SK-N-SH (cell line): ENCODE measurements around the gene DEPDC4. TPM values are rescaled to one million over a fixed set of nuclear protein-coding genes. Genes with fewer than 3 reads are reported as not detected.
A peak's percentile ranks its signal among the peaks of the same experiment; 100 is the strongest.

Source experiments
- CTCF ChIA-PET: fragments of 300-600, 350-600 bp; formaldehyde crosslinking; extraction: SDS; loops from one replicate; lab custom pipeline; 2021; lab: Yijun Ruan, JAX
- POLR2A ChIA-PET: fragments of 350-600 bp; sonication (Branson Sonifier 250); formaldehyde crosslinking; extraction: SDS; loops from one replicate; lab custom pipeline; 2020; ENCODE audit warnings: antibody characterized with exemption, inconsistent platforms; lab: Yijun Ruan, JAX
- DNase-seq: peaks from one replicate; pipeline ENCODE4 v3.0.0; 2012
- H2AFZ ChIP-seq: fragments of 200-600 bp; sonication (generic); 2 replicates; pipeline ENCODE4 v1.8.1; 2016; ENCODE audit warnings: antibody characterized with exemption, mild to moderate bottlenecking, low read depth
- H3F3A ChIP-seq: fragments of 200-600 bp; sonication (generic); replicated peaks from 2 replicates; pipeline ENCODE3; 2016; ENCODE audit warnings: antibody characterized with exemption, mild to moderate bottlenecking; ENCODE audit not compliant: insufficient read depth
- H3K27ac ChIP-seq, 2 experiments: fragments of 200-500 bp in 1 of 2; fragments of 200-600 bp in 1 of 2; sonication (Bioruptor generic) in 1 of 2; sonication (generic), shearing (Covaris generic) in 1 of 2; 2 replicates each; pipeline versions ENCODE4 v1.5.1 to v1.6.1; 2014 to 2016; ENCODE audit warnings: low read depth in 2 of 2, inconsistent platforms in 1 of 2, low read length in 1 of 2, mild to moderate bottlenecking in 1 of 2, mixed read lengths in 1 of 2
- H3K27me3 ChIP-seq: fragments of 200-600 bp; sonication (generic), shearing (Covaris generic); 2 replicates; pipeline ENCODE4 v1.6.1; 2016; ENCODE audit warnings: mixed run types; ENCODE audit not compliant: insufficient read depth
- H3K36me3 ChIP-seq, 2 experiments: fragments of 200-500 bp in 1 of 2; fragments of 200-600 bp in 1 of 2; sonication (Bioruptor generic) in 1 of 2; sonication (generic) in 1 of 2; replicated peaks in 1 of 2; 2 replicates each; pipeline versions ENCODE3 to v1.5.1; 2014 to 2016; ENCODE audit warnings: low read length in 1 of 2, mild to moderate bottlenecking in 1 of 2; ENCODE audit not compliant: insufficient read depth in 2 of 2, control insufficient read depth in 1 of 2
- H3K4me1 ChIP-seq, 2 experiments: fragments of 200-500 bp in 1 of 2; fragments of 200-600 bp in 1 of 2; sonication (Bioruptor generic) in 1 of 2; sonication (generic), shearing (Covaris generic) in 1 of 2; 2 replicates each; pipeline versions ENCODE4 v1.5.1 to v1.6.1; 2014 to 2016; ENCODE audit warnings: low read depth in 1 of 2, low read length in 1 of 2, mixed run types in 1 of 2; ENCODE audit not compliant: insufficient read depth in 2 of 2, control insufficient read depth in 1 of 2
- H3K4me2 ChIP-seq: fragments of 200-600 bp; sonication (generic), shearing (Covaris generic); 2 replicates; pipeline ENCODE4 v1.6.1; 2017; ENCODE audit warnings: mixed run types
- H3K4me3 ChIP-seq, 2 experiments: fragments of 200-500 bp in 1 of 2; fragments of 200-600 bp in 1 of 2; sonication (Bioruptor generic) in 1 of 2; sonication (generic), shearing (Covaris generic) in 1 of 2; 2 replicates each; pipeline versions ENCODE4 v1.5.1 to v1.8.1; 2014 to 2016; ENCODE audit warnings: low read depth in 2 of 2, inconsistent platforms in 1 of 2, low read length in 1 of 2, mild to moderate bottlenecking in 1 of 2, mixed read lengths in 1 of 2, moderate library complexity in 1 of 2
- H3K79me2 ChIP-seq: fragments of 200-600 bp; sonication (generic); 2 replicates; pipeline ENCODE4 v1.8.1; 2017; ENCODE audit warnings: mild to moderate bottlenecking; ENCODE audit not compliant: insufficient read depth
- H3K9ac ChIP-seq: fragments of 200-600 bp; sonication (generic); 2 replicates; pipeline ENCODE4 v1.6.1; 2017; ENCODE audit warnings: mixed run types
- H3K9me2 ChIP-seq: fragments of 200-600 bp; sonication (generic); 2 replicates; pipeline ENCODE4 v1.6.1; 2017; ENCODE audit warnings: mixed run types
- H3K9me3 ChIP-seq: fragments of 200-600 bp; sonication (generic); 2 replicates; pipeline ENCODE4 v1.6.1; 2017; ENCODE audit warnings: mixed run types, mild to moderate bottlenecking, moderate library complexity
- H4K20me1 ChIP-seq: fragments of 200-600 bp; sonication (generic); 2 replicates; pipeline ENCODE4 v1.6.1; 2017; ENCODE audit warnings: mild to moderate bottlenecking, mixed run types; ENCODE audit not compliant: insufficient read depth
- CHD2 ChIP-seq: fragments of 150-350 bp; IDR thresholded peaks from 2 replicates; pipeline ENCODE4 v1.6.1; 2018; ENCODE audit warnings: low read length; ENCODE audit not compliant: partially characterized antibody
- ELF1 ChIP-seq: IDR thresholded peaks from 2 replicates; pipeline ENCODE4 v1.4.0; 2012
- EZH2phosphoT487 ChIP-seq: fragments of 200-600 bp; sonication (generic); IDR thresholded peaks from 2 replicates; pipeline ENCODE4 v1.6.1; 2017; ENCODE audit warnings: low read depth, mixed run types, mild to moderate bottlenecking, antibody characterized with exemption, moderate library complexity, borderline replicate concordance
- GABPA ChIP-seq: IDR thresholded peaks from 2 replicates; pipeline ENCODE4 v1.4.0; 2012; ENCODE audit warnings: low read depth, mild to moderate bottlenecking
- MXI1 ChIP-seq: IDR thresholded peaks from 2 replicates; pipeline ENCODE4 v1.6.1; 2012; ENCODE audit warnings: mild to moderate bottlenecking, low read depth, low read length, improper control_type of control experiment
- POLR2AphosphoS5 ChIP-seq: IDR thresholded peaks from 2 replicates; pipeline ENCODE4 v1.6.1; 2012; ENCODE audit warnings: low read depth, low read length
- RXRA ChIP-seq: IDR thresholded peaks from 2 replicates; pipeline ENCODE4 v1.4.0; 2012; ENCODE audit warnings: low read depth, mild to moderate bottlenecking, borderline replicate concordance
- SIN3A ChIP-seq: IDR thresholded peaks from 2 replicates; pipeline ENCODE4 v1.6.1; 2012; ENCODE audit warnings: low read depth, mild to moderate bottlenecking, low read length, moderate library complexity, borderline replicate concordance
- SMC3 ChIP-seq: IDR thresholded peaks from 2 replicates; pipeline ENCODE4 v1.6.1; 2012; ENCODE audit warnings: low read depth, low read length, improper control_type of control experiment
- TAF1 ChIP-seq: IDR thresholded peaks from 2 replicates; pipeline ENCODE4 v1.6.1; 2012; ENCODE audit warnings: low read depth, mild to moderate bottlenecking, low read length, moderate library complexity, borderline replicate concordance
- YY1 ChIP-seq: IDR thresholded peaks from 2 replicates; pipeline ENCODE4 v1.4.0; 2012; ENCODE audit warnings: low read depth, mild to moderate bottlenecking
- WGBS: methylation state at CpG from one replicate; pipeline ENCODE4 v1.1.6; 2017; ENCODE audit warnings: low lambda C conversion rate; 5-methylcytosine and 5-hydroxymethylcytosine counted together
- polyA plus RNA-seq, 3 experiments: library from polyadenylated mRNA; depleted of rRNA; stranded (reverse); fragments of >200 nt; gene quantifications; 2 replicates each; pipeline ENCODE4 v1.2.3, GENCODE V29; 2012
- TF ChIP-seq, protein P1 (sequence below): fragments of 200-600 bp; sonication (generic); IDR thresholded peaks from 2 replicates; pipeline ENCODE4 v1.6.1; 2017; ENCODE audit warnings: antibody characterized with exemption, mild to moderate bottlenecking, moderate library complexity
- TF ChIP-seq, protein P2 (sequence below): IDR thresholded peaks from 2 replicates; pipeline ENCODE4 v1.4.0; 2012; ENCODE audit warnings: low read depth
- TF ChIP-seq, protein P3 (sequence below): IDR thresholded peaks from 2 replicates; pipeline ENCODE4; 2012

DEPDC4 gene
- polyA plus RNA-seq, 1 of the 3 experiments (the other 2 are of a cell fraction): 0.76 TPM

DNA sequence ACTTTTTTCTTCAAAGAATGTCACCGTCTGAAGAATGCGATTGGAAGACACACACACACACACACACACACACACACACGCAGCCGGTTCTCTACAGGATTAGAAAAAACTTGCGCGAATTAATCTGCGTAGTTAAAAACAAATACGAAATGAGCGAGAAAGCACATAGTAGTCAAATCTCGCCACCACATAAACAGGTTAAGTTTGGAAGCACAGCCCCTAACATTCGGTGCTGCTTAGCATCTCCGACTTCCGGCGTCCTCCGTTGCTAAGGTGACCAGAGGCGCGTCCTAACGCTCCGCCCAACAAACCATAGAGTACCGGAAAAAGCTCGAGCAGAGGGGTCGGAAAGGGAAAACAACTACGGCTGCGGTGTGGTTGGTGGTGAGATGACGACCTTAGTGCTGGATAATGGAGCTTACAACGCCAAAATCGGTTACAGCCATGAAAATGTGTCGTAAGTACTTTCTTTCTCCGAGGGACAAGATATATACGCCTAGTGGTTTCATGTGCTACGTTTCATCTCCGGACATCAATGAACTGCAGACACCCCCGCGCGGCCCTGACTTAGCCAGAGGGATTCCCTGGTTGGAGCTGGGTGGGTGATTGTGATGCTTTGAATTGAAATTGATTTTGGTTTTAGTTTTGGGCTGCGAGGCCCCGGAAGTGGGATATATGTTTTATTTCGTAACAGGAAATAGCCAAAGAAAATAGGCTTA is 66.3 kb downstream of the DEPDC4 start, which contains the start of gene ACTR6:
Gene ACTR6 (plus strand): TSS at position 353 of the 719 bp plus-strand sequence. CDS start 37 bp downstream, at position 390.
- H3K27me3 ChIP-seq: no peaks in the 10 kb centered on the region
- peak within 1 kb of the TSS; percentile 81 for H3K4me2 ChIP-seq
- peak; percentile 55 for TF ChIP-seq CHD2
- TF ChIP-seq SIN3A: peak; percentile 99
- peak; percentile 95 for TF ChIP-seq POLR2AphosphoS5
- TF ChIP-seq MXI1: peak; percentile 96
- 0 out of 2 replicates have a peak, but pooled peaks have one; percentile 11 for TF ChIP-seq SMC3
- peak; percentile 88 for TF ChIP-seq GABPA
- TF ChIP-seq YY1: peak; percentile 73; the same call in 1 of the 2 replicates
- TF ChIP-seq, protein P1, sequence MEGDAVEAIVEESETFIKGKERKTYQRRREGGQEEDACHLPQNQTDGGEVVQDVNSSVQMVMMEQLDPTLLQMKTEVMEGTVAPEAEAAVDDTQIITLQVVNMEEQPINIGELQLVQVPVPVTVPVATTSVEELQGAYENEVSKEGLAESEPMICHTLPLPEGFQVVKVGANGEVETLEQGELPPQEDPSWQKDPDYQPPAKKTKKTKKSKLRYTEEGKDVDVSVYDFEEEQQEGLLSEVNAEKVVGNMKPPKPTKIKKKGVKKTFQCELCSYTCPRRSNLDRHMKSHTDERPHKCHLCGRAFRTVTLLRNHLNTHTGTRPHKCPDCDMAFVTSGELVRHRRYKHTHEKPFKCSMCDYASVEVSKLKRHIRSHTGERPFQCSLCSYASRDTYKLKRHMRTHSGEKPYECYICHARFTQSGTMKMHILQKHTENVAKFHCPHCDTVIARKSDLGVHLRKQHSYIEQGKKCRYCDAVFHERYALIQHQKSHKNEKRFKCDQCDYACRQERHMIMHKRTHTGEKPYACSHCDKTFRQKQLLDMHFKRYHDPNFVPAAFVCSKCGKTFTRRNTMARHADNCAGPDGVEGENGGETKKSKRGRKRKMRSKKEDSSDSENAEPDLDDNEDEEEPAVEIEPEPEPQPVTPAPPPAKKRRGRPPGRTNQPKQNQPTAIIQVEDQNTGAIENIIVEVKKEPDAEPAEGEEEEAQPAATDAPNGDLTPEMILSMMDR: no peak
- TF ChIP-seq ELF1: peak; percentile 98
- TF ChIP-seq, protein P2, sequence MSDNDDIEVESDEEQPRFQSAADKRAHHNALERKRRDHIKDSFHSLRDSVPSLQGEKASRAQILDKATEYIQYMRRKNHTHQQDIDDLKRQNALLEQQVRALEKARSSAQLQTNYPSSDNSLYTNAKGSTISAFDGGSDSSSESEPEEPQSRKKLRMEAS: peak; percentile 87
- no peak for TF ChIP-seq EZH2phosphoT487
- TF ChIP-seq RXRA: no peak
- peak; percentile 94 for TF ChIP-seq TAF1
- TF ChIP-seq, protein P3, sequence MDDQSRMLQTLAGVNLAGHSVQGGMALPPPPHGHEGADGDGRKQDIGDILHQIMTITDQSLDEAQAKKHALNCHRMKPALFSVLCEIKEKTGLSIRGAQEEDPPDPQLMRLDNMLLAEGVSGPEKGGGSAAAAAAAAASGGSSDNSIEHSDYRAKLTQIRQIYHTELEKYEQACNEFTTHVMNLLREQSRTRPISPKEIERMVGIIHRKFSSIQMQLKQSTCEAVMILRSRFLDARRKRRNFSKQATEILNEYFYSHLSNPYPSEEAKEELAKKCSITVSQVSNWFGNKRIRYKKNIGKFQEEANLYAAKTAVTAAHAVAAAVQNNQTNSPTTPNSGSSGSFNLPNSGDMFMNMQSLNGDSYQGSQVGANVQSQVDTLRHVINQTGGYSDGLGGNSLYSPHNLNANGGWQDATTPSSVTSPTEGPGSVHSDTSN: peak; percentile 12; the same call in 1 of the 2 replicates
- TF ChIP-seq, all 33 proteins: peak for 11
- Histone ChIP-seq H2AFZ (peak within 1 kb of the TSS; percentile 96), H3K27ac (peak within 1 kb of the TSS; percentile 80 to 86), H3K4me3 (peak within 1 kb of the TSS; percentile 79 to 96), H3K79me2 (peaks cover 45% of the 10 kb centered on the region), H3K4me1 (peaks cover 5 to 15% of the 10 kb centered on the region in 2 experiments; a peak in 2 of 4 replicates), H4K20me1 (no peaks in the 10 kb centered on the region), H3F3A (peaks cover 16% of the 10 kb centered on the region), H3K9me2 (no peaks in the 10 kb centered on the region), H3K9ac (peak within 1 kb of the TSS; percentile 82), H3K9me3 (no peaks in the 10 kb centered on the region), H3K36me3 (peaks cover 8 to 10% of the 10 kb centered on the region in 2 experiments)
- WGBS: 2% methylated on average over 38 of the region's 38 CpGs
- POLR2A ChIA-PET: interaction anchor here (0.8 to 2.3 kb wide), 6 partner anchors 9 to 66 kb away, joined by 3 to 12 read pairs (median 6); partner anchors contain the start of genes DEPDC4 and SCYL2
- CTCF ChIA-PET: interaction anchor here (0.8 to 1.8 kb wide), 9 partner anchors 15 to 148 kb away, joined by 3 to 7 read pairs (median 4); no protein-coding TSS in a partner anchor
- DNase-seq: peak; percentile 90
